GM12801 (cell line): ENCODE data around the gene PALD1.

Experiments used
- TF ChIP-seq, protein P1 (sequence below): IDR thresholded peaks from one replicate; pipeline ENCODE4 v1.5.1; 2011; ENCODE audit warnings: control low read depth; ENCODE audit not compliant: insufficient read length; ENCODE audit errors: extremely low read depth

Gene PALD1

DNA sequence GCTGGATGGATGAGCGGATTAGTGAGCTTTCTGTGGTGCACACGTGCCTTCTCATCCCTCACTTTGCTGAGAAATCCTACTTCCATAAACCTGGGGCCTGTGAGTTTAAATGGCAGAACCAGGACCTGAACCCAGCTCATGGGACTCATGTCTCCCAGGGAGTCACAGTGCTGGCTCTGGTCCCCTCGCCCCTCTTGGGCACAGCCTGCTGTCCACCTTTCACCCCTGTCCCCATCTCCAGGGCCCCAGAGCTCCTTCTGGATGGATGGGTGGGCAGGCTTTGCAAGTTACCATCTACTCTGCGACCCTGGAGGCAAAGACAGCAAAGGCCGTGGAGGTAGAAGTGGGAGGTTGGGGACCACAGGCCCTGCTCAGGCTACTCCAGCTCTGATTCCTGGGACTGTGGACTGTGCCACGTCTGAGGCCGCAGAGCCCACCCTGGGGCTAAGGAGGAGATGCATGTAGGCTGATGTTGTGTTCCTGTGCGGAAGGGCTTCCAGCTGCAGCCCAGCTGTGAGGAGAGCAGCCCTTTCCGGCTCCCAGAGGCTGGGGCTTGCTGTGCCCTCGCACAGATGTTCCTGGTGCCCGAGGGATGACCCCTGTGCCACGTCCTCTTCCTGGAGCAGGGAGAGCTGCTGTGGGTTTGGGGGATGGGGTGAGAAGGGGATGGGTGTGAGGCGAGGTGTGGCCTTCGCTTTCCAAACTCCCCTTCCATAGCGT is 83.6 kb downstream of the PALD1 start:
- TF ChIP-seq, protein P1, sequence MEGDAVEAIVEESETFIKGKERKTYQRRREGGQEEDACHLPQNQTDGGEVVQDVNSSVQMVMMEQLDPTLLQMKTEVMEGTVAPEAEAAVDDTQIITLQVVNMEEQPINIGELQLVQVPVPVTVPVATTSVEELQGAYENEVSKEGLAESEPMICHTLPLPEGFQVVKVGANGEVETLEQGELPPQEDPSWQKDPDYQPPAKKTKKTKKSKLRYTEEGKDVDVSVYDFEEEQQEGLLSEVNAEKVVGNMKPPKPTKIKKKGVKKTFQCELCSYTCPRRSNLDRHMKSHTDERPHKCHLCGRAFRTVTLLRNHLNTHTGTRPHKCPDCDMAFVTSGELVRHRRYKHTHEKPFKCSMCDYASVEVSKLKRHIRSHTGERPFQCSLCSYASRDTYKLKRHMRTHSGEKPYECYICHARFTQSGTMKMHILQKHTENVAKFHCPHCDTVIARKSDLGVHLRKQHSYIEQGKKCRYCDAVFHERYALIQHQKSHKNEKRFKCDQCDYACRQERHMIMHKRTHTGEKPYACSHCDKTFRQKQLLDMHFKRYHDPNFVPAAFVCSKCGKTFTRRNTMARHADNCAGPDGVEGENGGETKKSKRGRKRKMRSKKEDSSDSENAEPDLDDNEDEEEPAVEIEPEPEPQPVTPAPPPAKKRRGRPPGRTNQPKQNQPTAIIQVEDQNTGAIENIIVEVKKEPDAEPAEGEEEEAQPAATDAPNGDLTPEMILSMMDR: no peak

DNA sequence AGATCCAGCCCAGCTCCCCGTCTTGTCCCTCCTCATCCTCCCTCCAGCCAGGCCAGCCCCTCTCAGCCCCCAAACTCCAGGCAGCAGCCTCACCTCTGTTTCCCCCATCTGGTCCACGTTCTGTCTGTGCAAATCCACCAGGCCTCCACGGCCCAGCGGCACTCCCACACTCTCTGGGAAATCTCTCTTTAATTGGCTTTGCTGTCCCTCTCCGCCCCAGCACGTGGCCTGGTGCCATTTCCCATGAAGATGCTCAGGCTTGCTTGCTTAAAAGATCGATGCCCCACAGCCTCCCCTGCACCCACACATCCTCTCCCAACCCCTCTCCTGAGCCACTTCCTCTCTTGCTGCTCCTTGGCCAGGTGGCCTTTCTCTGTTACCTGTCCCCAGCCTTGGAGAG is 84.7 kb downstream of the PALD1 start:
- TF ChIP-seq, protein P1: no peak

DNA sequence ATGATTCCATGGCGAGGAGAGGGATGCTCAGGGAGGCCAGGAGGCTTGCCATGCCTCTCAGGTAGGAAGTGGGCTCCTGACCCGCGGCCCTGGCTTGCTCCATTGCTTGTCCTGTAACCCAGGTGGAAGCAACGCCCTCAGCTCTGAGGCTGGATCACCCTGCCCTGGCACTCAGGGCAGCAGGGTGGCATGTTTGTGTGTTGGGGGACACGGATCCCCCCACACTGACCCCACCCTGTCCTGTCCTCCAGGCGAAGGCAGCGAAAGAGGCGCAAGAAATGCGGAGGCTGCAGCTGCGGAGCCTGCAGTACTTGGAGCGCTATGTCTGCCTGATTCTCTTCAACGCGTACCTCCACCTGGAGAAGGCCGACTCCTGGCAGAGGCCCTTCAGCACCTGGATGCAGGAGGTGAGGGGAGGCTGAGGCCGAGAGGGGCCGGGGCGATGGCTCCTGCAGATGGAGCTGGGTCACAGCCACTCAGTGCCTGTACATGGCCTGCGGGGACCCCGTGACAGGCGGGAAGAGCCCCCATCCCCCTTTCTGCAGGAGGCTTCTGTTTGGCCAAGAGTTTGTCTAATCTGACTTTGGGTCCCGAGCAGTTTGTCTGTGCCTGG is 85.7 kb downstream of the PALD1 start:
- TF ChIP-seq, protein P1: no peak

DNA sequence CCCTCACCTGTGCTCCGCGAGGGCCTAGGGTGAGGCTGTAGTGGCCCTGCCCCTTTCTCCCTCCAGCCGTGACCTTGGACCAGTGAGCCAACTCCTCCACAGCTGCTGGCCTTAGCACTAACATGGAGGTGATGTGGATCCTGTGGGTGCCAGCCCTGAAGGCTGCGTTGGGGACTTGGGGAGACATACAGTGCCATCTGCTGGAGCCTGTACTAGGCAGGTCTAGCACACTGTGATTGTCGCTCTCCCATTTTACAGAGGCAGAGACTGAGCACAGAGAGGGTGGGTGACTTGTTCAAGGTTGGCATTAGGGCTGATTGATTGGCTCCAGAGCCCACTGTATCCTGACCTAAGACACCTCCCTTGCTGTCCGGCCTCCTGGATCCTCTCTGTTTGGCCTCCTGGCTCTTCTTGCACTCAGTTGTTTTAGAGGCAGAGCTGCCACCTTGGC is 86.4 kb downstream of the PALD1 start:
- TF ChIP-seq, protein P1: no peak

DNA sequence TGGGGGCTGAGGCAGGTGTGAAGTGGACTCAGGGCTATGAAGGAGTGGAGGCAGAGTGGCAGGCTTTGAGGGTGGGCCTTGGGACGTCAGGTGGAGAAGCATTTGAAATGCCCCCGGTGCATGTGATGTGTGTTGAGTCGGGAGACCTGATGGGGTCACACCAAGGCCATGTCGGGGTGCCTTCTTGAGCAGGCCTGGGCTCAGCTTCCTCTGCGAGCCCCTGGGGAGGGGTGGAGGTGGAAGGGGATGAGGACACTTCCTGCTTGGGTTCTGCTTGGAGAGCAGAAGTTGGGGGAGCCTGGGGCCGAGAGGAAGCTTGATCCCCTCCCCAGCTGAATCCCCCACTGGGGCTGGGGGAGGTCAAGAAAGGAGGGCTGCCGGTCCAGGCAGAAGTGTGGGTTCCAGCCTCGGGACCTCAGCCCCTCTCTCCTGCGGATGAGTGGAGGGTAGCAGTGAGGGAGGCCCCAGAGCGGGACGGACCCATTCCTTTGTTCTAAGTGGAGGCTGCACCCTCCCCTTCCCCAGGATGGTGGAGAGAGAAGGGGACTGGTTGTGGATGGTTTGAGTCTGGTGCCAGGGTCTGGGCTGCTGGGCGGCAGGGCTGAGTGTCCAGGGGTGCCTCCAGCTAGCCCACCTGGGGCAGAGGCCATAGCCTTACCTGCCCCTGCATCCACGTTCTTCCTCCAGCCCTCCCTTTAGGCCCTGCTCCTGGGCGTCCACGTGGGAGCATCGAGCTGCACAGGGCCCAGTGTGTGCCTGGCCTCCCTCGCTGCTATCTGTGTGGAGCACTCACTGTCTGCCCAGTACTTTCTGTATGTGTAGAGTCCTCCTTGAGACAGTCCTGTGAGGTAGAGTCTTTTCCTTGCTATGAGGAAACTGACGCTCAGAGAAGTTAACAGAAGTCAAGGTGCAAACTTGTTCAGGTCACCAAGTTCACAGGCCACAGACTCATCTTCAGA is 87.3 kb downstream of the PALD1 start:
- TF ChIP-seq, protein P1: no peak

DNA sequence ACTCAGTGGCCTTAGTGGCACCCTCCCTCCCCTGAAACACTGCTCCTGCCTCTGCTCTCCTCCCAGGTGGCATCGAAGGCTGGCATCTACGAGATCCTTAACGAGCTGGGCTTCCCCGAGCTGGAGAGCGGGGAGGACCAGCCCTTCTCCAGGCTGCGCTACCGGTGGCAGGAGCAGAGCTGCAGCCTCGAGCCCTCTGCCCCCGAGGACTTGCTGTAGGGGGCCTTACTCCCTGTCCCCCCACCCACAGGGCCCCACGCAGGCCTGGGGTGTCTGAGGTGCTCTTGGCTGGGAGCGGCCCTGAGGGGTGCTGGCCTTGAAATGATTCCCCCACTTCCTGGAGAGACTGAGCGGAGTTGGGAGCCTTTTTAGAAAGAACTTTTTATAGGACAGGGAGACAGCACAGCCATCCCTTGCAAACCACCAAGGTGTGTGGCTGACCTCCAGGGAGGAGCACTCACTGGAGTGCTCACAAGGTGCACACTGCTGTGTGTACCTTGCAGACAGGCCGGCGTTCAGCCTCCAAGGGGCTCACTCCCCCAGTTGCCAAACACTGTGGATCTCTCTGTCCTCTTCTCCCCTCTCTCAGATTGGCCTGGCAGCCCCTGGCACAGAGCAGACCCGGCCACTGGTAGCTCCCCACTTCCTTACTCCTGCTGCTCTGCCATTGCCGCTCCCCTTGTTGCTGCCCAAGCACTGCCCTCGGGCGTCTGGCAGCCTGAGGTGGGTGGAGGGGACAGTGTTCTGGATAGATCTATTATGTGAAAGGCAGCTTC is 88.1 kb downstream of the PALD1 start:
- TF ChIP-seq, protein P1: no peak
